Ectodermal cell (in vitro differentiated cells): Measurements from ENCODE around the gene PKP4. TPM values are rescaled to one million over a fixed set of nuclear protein-coding genes. Genes with fewer than 3 reads are reported as not detected.
"Not testable (repeated sequence)": the region's sequence is repeated elsewhere in the genome, so short reads cannot be mapped to it uniquely, and the experiment has no call there.

Source experiments
- H3K27ac ChIP-seq: 2 replicates; pipeline ENCODE4 v1.7.0; 2013; ENCODE audit warnings: mild to moderate bottlenecking, low read depth, low read length; ENCODE audit not compliant: insufficient read depth, poor library complexity, severe bottlenecking
- H3K27me3 ChIP-seq: 2 replicates; pipeline ENCODE4 v1.7.0; 2013; ENCODE audit warnings: mild to moderate bottlenecking, low read length; ENCODE audit not compliant: insufficient read depth, control insufficient read depth, poor library complexity, severe bottlenecking
- H3K36me3 ChIP-seq: one replicate; pipeline ENCODE4 v1.7.0; 2013; ENCODE audit warnings: low read length; ENCODE audit not compliant: control insufficient read depth, insufficient read depth
- H3K4me1 ChIP-seq: one replicate; pipeline ENCODE4 v1.7.0; 2013; ENCODE audit warnings: low read length; ENCODE audit not compliant: control insufficient read depth, insufficient read depth
- H3K4me3 ChIP-seq: 2 replicates; pipeline ENCODE4 v1.7.0; 2013; ENCODE audit warnings: low read depth, low read length, control low read depth; ENCODE audit not compliant: insufficient read depth
- H3K9me3 ChIP-seq: 2 replicates; pipeline ENCODE4 v1.7.0; 2013; ENCODE audit warnings: mild to moderate bottlenecking, low read length, moderate library complexity; ENCODE audit not compliant: control insufficient read depth
- whole genome bisulfite sequencing, 2 experiments: methylation state at CpG; one replicate each; pipeline ENCODE4 v1.1.7; 2013; ENCODE audit warnings: missing lambda C conversion rate in 2 of 2; 5-methylcytosine and 5-hydroxymethylcytosine counted together
- polyA plus RNA-seq, 4 experiments: library from polyadenylated mRNA; stranded (reverse); fragments of 50-300 nt; gene quantifications; one replicate each; pipeline ENCODE4 v1.2.3, GENCODE V29; 2013

Gene PKP4, protein sequence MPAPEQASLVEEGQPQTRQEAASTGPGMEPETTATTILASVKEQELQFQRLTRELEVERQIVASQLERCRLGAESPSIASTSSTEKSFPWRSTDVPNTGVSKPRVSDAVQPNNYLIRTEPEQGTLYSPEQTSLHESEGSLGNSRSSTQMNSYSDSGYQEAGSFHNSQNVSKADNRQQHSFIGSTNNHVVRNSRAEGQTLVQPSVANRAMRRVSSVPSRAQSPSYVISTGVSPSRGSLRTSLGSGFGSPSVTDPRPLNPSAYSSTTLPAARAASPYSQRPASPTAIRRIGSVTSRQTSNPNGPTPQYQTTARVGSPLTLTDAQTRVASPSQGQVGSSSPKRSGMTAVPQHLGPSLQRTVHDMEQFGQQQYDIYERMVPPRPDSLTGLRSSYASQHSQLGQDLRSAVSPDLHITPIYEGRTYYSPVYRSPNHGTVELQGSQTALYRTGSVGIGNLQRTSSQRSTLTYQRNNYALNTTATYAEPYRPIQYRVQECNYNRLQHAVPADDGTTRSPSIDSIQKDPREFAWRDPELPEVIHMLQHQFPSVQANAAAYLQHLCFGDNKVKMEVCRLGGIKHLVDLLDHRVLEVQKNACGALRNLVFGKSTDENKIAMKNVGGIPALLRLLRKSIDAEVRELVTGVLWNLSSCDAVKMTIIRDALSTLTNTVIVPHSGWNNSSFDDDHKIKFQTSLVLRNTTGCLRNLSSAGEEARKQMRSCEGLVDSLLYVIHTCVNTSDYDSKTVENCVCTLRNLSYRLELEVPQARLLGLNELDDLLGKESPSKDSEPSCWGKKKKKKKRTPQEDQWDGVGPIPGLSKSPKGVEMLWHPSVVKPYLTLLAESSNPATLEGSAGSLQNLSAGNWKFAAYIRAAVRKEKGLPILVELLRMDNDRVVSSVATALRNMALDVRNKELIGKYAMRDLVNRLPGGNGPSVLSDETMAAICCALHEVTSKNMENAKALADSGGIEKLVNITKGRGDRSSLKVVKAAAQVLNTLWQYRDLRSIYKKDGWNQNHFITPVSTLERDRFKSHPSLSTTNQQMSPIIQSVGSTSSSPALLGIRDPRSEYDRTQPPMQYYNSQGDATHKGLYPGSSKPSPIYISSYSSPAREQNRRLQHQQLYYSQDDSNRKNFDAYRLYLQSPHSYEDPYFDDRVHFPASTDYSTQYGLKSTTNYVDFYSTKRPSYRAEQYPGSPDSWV
- polyA plus RNA-seq (2013, experiment 1 of 4) = 90.0 TPM
- polyA plus RNA-seq (2013, experiment 2 of 4) = 83.1 TPM
- 63.9 TPM for polyA plus RNA-seq (2013, experiment 3 of 4)
- 74.7 TPM for polyA plus RNA-seq (2013, experiment 4 of 4)

DNA sequence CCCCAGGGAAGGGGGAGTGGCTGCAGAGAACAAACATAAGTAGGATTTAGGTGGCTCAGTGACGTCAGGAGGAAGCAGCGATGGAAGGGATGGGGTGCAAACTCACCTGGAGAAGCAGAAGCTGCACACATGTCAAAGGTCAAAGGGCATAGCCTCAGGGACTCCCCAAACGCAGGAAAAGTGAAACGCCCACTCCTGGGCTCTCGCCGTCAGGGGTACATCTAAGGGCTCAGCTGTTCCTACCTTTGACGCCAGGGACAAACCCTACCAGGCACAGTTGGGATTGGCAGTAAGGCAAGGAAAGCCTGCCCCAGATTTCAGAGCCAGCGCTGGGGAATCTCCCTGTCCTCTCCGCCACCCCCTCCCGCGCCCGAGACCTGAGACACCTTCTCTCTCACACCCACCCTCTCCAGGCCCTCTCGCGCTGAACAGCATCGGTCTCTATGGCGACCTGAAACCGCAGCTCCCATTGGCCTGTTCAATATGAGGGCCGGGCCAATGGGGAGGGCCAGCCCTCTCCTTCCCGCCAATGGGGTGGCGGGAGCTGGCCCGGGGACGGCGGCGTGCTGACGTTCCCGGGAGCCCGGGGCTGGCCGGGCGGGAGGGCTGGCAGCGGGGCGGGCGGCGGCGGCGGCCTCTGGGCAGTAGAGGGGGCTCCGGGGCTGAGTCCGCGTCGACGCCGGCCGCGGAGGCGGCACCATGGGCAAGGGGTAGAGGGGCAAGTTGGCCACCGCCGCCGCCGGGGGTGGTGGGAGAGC lies at the start of gene PKP4, which contains the start of gene CCDC148:
TSS of gene PKP4 (plus strand) at position 644 of the 758 bp plus-strand sequence. CDS start 76,233 bp downstream, outside the sequence.
TSS of gene CCDC148 (minus strand) at position 445 of the 758 bp plus-strand sequence. CDS start at position 131, 314 bp downstream.
- Histone ChIP-seq H3K36me3 (no peaks in the 10 kb centered on the region), H3K27ac (peak within 1 kb of the TSS; percentile 92), H3K4me1 (peaks cover 14% of the 10 kb centered on the region), H3K9me3 (no peaks in the 10 kb centered on the region), H3K27me3 (no peaks in the 10 kb centered on the region), H3K4me3 (peak within 1 kb of the TSS; percentile 84)
- 0 to 1% methylated on average over 48 of the region's 48 CpGs for WGBS, 2 experiments

DNA sequence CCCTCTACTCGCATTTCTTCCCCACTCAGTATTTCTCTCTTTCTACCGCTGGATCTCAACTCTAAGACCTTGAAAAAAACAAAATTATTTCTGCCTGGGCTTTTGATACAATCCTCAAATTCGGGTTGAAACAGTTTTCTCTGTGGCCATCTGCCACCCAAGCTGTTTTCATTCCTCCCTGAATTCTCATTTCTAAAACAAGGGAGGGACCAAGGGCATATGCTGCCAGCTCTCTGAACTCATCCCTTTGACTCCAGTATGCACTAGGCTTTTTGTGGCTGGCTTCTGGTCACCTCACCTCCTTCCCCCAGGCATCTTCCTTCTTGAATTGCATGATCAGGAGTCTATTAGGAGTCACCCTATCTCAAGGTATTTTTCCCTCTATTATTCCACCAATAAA lies 49.7 kb upstream of the PKP4 start:
- Histone ChIP-seq H3K4me1 (no peaks in the 10 kb centered on the region), H3K27ac (no peak overlapping the region), H3K36me3 (no peaks in the 10 kb centered on the region), H3K27me3 (no peaks in the 10 kb centered on the region), H3K4me3 (no peak overlapping the region), H3K9me3 (no peaks in the 10 kb centered on the region)
- WGBS, 2 experiments = 83 to 91% methylated on average over 3 of the region's 3 CpGs

DNA sequence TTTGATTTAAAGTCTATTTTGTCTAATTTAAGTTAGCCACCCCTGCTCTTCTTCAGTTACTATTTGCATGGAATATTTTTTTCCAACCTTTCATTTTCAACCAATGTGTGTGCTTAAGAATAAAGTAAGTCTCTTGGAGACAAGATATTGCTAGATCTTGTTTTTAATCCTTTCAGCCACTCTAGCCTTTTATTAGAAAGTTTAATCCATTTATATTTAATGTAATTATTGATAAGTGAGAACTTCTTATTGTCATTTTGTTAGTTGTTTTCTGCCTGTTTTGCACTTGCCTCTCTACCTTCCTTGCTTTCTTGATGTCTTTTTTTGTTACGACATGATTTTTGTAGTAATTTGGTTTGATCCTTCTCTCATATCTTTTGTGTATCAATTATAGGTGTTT lies 46.6 kb upstream of the PKP4 start:
- H3K27me3 ChIP-seq = no peaks in the 10 kb centered on the region
- H3K4me1 ChIP-seq = no peaks in the 10 kb centered on the region
- no peak overlapping the region for H3K27ac ChIP-seq
- WGBS, 2 experiments = 60 to 100% methylated on average over 1 of the region's 1 CpG
- H3K4me3 ChIP-seq = no peak overlapping the region
- no peaks in the 10 kb centered on the region for H3K9me3 ChIP-seq
- no peaks in the 10 kb centered on the region for H3K36me3 ChIP-seq

DNA sequence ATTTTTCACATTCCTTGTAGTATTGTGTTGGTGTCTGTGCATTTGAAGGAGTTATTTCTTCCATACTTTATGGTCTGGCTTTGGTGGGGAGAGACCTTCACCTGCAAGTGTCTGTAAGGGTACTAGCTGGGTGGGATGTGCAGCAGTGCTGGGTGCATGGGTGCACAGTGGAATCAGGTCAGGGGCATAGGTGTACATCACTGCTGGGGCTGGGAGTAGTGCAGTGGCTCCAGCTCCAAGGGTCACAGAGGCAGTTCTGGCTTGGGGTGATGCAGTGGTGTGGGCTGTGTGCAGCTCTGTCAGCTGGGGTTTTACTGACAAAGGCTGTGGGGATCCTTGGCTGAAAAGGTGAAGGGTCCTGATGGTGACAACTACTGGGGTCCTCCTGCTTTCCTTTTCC lies 45.0 kb upstream of the PKP4 start:
- Histone ChIP-seq H3K27ac (no peak overlapping the region), H3K9me3 (no peaks in the 10 kb centered on the region), H3K27me3 (no peaks in the 10 kb centered on the region), H3K36me3 (no peaks in the 10 kb centered on the region), H3K4me3 (no peak overlapping the region), H3K4me1 (no peaks in the 10 kb centered on the region)

DNA sequence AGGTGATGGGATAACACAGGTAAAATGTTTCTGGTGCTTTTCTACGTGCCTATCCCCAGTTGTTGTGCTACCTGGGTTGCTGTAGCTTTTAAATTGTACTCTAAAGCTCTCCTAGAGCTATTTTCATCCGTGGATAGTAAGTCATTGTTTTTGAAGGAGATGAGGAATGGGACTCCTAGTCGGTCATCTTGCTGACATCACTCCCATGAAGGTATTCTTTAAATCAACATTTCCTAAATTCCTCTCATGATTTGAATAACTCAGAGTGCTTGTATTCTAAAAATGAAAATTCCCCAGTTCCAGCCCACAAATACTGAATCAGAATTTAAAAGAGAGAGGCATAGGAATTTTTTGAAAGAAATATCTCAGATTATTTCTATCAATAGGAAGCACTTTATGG lies 44.5 kb upstream of the PKP4 start:
- Histone ChIP-seq H3K9me3 (no peaks in the 10 kb centered on the region), H3K27ac (no peak overlapping the region), H3K27me3 (no peaks in the 10 kb centered on the region), H3K4me3 (no peak overlapping the region), H3K4me1 (no peaks in the 10 kb centered on the region), H3K36me3 (no peaks in the 10 kb centered on the region)
- WGBS, 2 experiments = 43 to 49% methylated on average over 2 to 3 of the region's 3 CpGs

DNA sequence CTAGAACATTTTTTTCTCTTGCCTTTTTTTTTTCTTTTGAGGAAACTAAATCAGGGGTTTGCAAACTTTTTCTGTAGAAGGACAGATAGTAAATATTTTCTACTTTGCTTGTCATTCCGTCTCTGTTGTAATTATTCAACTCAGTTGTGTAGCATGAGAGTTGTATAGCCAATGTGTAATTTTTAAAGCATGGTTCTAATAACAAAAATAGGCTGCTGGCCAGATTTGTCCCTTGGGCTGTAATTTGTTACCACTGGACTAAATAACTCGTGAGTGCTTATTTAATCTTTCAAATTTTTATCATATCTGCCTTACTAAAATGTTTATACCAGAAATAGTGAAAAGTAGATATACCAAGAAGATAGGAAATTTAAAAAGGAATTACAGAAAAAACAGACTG lies 43.2 kb upstream of the PKP4 start:
- Histone ChIP-seq H3K27me3 (no peaks in the 10 kb centered on the region), H3K36me3 (no peaks in the 10 kb centered on the region), H3K27ac (no peak overlapping the region), H3K4me3 (no peak overlapping the region), H3K4me1 (no peaks in the 10 kb centered on the region), H3K9me3 (no peaks in the 10 kb centered on the region)
- WGBS, 2 experiments = 90 to 100% methylated on average over 1 to 2 of the region's 2 CpGs

DNA sequence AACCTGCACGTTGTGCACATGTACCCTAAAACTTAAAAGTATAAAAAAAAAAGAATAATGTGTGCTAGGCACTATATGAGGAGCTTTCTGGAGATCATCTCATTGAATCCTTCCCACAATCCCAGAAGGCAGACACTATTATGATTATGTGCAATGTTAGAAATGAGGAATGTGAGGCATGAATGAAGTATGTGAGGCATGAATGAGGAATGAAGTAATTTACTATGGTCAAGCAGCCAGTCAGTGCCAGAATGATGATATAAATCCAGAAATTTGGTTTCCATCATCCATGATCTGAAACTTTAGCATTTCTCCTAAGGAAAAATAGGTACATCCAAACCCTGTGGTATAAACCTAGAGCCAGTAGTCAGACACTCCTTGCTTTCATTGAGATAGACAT lies 42.2 kb upstream of the PKP4 start:
- 80 to 100% methylated on average over 1 of the region's 1 CpG for WGBS, 2 experiments
- Histone ChIP-seq H3K4me3 (no peak overlapping the region), H3K27ac (no peak overlapping the region), H3K4me1 (no peaks in the 10 kb centered on the region), H3K9me3 (no peaks in the 10 kb centered on the region), H3K27me3 (no peaks in the 10 kb centered on the region), H3K36me3 (no peaks in the 10 kb centered on the region)

DNA sequence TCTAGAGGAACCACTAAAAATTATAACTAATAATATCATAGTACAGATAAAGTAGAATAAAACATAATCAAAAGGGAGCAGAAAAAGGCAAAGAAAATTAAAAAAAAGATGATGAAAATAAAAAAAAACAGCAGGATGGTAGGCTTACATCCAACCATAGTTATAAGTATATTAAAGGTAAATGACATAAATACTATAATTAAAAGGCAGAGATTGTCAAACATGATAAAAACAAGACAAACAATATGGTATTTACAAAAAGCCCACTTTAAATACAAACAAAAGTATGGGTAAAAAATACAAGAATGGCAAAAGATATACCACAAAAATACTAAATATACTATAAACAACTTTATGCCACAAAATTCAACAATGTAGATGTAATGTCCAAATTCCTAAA lies 24.6 kb upstream of the PKP4 start:
- H3K4me3 ChIP-seq = no peak overlapping the region
- no peaks in the 10 kb centered on the region for H3K4me1 ChIP-seq
- no peak overlapping the region for H3K27ac ChIP-seq
- no peaks in the 10 kb centered on the region for H3K9me3 ChIP-seq
- H3K27me3 ChIP-seq = no peaks in the 10 kb centered on the region
- H3K36me3 ChIP-seq = no peaks in the 10 kb centered on the region

DNA sequence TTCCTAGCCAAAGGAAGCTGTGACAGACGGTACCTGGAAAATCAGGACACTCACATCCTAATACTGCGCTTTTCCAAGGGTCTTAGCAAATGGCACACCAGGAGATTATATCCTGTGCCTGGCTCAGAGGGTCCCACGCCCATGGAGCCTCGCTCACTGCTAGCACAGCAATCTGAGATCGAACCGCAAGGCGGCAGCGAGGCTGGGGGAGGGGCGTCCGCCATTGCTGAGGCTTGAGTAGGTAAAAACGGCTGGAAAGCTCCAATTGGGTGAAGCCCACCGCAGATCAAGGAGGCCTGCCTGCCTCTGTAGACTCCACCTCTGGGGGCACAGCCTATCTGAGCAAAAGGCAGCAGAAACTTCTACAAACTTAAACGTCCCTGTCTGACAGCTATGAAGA lies 23.0 kb upstream of the PKP4 start:
- not testable (repeated sequence) for H3K36me3 ChIP-seq, H3K4me3 ChIP-seq, H3K27ac ChIP-seq, H3K27me3 ChIP-seq, H3K4me1 ChIP-seq, H3K9me3 ChIP-seq
- 96% methylated on average over 13 of the region's 13 CpGs for WGBS, 2 experiments
